Measurements from ENCODE around the gene PAPPA.

Gene PAPPA

GRCh38 chr9:116425244-116425643 lies 271.7 kb downstream of the PAPPA start:
- DNase-seq = no peak

- no peak for DNase-seq
Observed at GRCh38 chr9:116430849-116431248, 277.3 kb downstream of the PAPPA start.

GRCh38 chr9:116432051-116432450 lies 278.5 kb downstream of the PAPPA start:
- DNase-seq = peak; percentile 23

- DNase-seq = no peak
Observed at GRCh38 chr9:116434314-116434713, 280.7 kb downstream of the PAPPA start.

GRCh38 chr9:116435706-116436105 lies 282.1 kb downstream of the PAPPA start:
- peak; percentile 12 for DNase-seq

- no peak for DNase-seq
Observed at GRCh38 chr9:116436121-116436520, 282.5 kb downstream of the PAPPA start.

GRCh38 chr9:116437411-116438370 lies 284.1 kb downstream of the PAPPA start:
- no peak for DNase-seq

GRCh38 chr9:116442528-116442927 lies 288.9 kb downstream of the PAPPA start:
- DNase-seq = no peak

- DNase-seq = peak; percentile 17
Observed at GRCh38 chr9:116447934-116448333, 294.3 kb downstream of the PAPPA start.

GRCh38 chr9:116448431-116448830 lies 294.8 kb downstream of the PAPPA start:
- no peak for DNase-seq

- no peak for DNase-seq
Observed at GRCh38 chr9:116449949-116450348, 296.4 kb downstream of the PAPPA start.

GRCh38 chr9:116450378-116451139 lies 297.0 kb downstream of the PAPPA start:
- peak; percentile 89 for DNase-seq

- DNase-seq = no peak
Observed at GRCh38 chr9:116451500-116452115, 298.0 kb downstream of the PAPPA start.
